Mesothelial cell of epicardium (in vitro differentiated cells): ENCODE results near the gene ATIC. TPM values are rescaled to one million over a fixed set of nuclear protein-coding genes. Genes with fewer than 3 reads are reported as not detected.

Experiments
- DNase-seq, 2 experiments: peaks; one replicate each; pipeline ENCODE4 v3.0.0; 2021; ENCODE audit warnings: low spot score in 2 of 2; ENCODE audit not compliant: unreplicated experiment in 2 of 2
- H3K27ac Mint-ChIP-seq: 2 replicates; pipeline ENCODE4 v1.8.0; 2021; ENCODE audit warnings: mixed read lengths
- H3K27me3 Mint-ChIP-seq: 2 replicates; pipeline ENCODE4 v1.8.0; 2021; ENCODE audit warnings: low read depth, mixed read lengths
- H3K36me3 Mint-ChIP-seq: 2 replicates; pipeline ENCODE4 v1.8.0; 2021; ENCODE audit warnings: mixed read lengths
- H3K4me1 Mint-ChIP-seq: 2 replicates; pipeline ENCODE4 v1.8.0; 2021; ENCODE audit warnings: mixed read lengths
- H3K4me3 Mint-ChIP-seq: 2 replicates; pipeline ENCODE4 v1.8.0; 2021; ENCODE audit warnings: mild to moderate bottlenecking, moderate library complexity, mixed read lengths
- H3K9me3 Mint-ChIP-seq: 2 replicates; pipeline ENCODE4 v1.8.0; 2021; ENCODE audit warnings: mixed read lengths
- CTCF ChIP-seq: fragments of 200-600 bp; sonication (generic); IDR thresholded peaks from one replicate; pipeline ENCODE4 v1.5.0; 2021; ENCODE audit warnings: antibody characterized with exemption; ENCODE audit not compliant: unreplicated experiment
- total RNA-seq: library from RNA; stranded (reverse); gene quantifications from 3 replicates; pipeline ENCODE4 v1.2.1, GENCODE V29; 2021

ATIC gene
- total RNA-seq, 1 donor from 2014 or later: 115 TPM

- no peak for DNase-seq
- no peak for TF ChIP-seq CTCF
- no peak overlapping the region for H3K27ac Mint-ChIP-seq
- peaks cover 3% of the 10 kb centered on the region for H3K9me3 Mint-ChIP-seq
- H3K4me1 Mint-ChIP-seq: no peaks in the 10 kb centered on the region
- no peaks in the 10 kb centered on the region for H3K36me3 Mint-ChIP-seq
- no peaks in the 10 kb centered on the region for H3K27me3 Mint-ChIP-seq
- no peak overlapping the region for H3K4me3 Mint-ChIP-seq
These were observed 31.5 kb upstream of the ATIC start for GRCh38 chr2:215280326-215280725.

- H3K4me1 Mint-ChIP-seq: no peaks in the 10 kb centered on the region
- H3K4me3 Mint-ChIP-seq: no peak overlapping the region
- H3K27me3 Mint-ChIP-seq: no peaks in the 10 kb centered on the region
- no peak for TF ChIP-seq CTCF
- peaks cover 3% of the 10 kb centered on the region for H3K9me3 Mint-ChIP-seq
- no peaks in the 10 kb centered on the region for H3K36me3 Mint-ChIP-seq
- no peak for DNase-seq
- no peak overlapping the region for H3K27ac Mint-ChIP-seq
These were observed 28.6 kb upstream of the ATIC start for GRCh38 chr2:215283221-215283620.

DNA sequence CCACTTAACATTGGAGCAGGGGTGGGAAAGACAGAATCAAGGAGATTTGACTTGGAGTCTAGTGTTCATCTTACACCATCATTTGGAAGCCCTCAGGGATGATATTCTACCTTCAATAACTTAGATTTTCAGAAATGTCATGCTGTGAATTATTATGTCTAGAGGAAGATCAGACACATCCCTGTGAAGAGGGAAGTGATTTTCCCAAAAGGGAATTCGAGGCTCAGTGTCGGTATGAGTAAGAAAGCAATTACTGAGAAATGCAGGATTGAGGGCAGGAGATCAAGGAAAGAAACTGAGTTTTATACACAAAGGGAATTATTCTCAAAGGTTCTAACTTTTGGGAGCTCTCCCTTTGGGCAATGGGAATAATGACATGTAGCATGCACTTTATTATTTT lies 25.6 kb upstream of the ATIC start:
- no peaks in the 10 kb centered on the region for H3K36me3 Mint-ChIP-seq
- H3K4me1 Mint-ChIP-seq: no peaks in the 10 kb centered on the region
- H3K9me3 Mint-ChIP-seq: peaks cover 3% of the 10 kb centered on the region
- H3K27me3 Mint-ChIP-seq: no peaks in the 10 kb centered on the region
- H3K4me3 Mint-ChIP-seq: no peak overlapping the region
- H3K27ac Mint-ChIP-seq: no peak overlapping the region
- no peak for DNase-seq
- no peak for TF ChIP-seq CTCF

- Mint-ChIP-seq H3K36me3 (no peaks in the 10 kb centered on the region), H3K27ac (no peak overlapping the region), H3K4me1 (peaks cover 3% of the 10 kb centered on the region), H3K4me3 (no peak overlapping the region), H3K9me3 (no peaks in the 10 kb centered on the region), H3K27me3 (no peaks in the 10 kb centered on the region)
- no peak for TF ChIP-seq CTCF
- DNase-seq: no peak
These were observed 23.6 kb upstream of the ATIC start for GRCh38 chr2:215288112-215288815.

DNA sequence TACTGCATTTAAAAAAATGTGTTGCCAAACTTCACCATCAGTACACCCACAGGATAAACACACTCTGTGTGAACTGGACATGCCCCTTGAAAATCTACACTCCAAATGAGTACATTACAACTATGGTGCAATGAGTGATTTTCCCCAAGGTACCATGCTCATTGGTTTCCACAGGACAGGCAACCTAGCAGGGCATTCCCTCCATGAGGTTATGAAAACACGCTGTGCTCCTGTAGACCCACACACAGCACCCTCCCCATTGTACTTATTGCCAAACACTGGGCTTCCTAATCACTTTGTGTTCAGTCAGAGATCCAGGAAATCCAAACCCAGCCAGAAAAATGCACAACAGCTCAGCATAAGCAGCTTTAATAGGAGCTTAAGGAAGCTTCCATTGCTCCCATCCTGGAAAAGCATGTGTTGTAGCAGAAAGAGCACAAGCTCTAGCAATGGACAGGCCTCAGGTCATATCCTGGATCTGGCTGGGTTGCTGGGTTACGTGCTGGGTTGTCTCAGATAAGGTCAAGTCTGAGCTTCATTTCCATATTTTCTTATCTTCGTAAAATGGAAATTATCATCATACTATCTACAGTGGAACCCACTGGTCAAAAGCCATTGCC lies 20.8 kb upstream of the ATIC start:
- H3K4me1 Mint-ChIP-seq: peaks cover 3% of the 10 kb centered on the region
- no peak overlapping the region for H3K27ac Mint-ChIP-seq
- no peak for DNase-seq
- no peaks in the 10 kb centered on the region for H3K27me3 Mint-ChIP-seq
- no peaks in the 10 kb centered on the region for H3K36me3 Mint-ChIP-seq
- no peaks in the 10 kb centered on the region for H3K9me3 Mint-ChIP-seq
- no peak overlapping the region for H3K4me3 Mint-ChIP-seq
- TF ChIP-seq CTCF: no peak
